8988T (cell line): ENCODE data around the gene ITPR1.

ENCODE experiments used
- DNase-seq: peaks from one replicate; pipeline ENCODE4 v3.0.0; 2011

The ITPR1 gene

DNA sequence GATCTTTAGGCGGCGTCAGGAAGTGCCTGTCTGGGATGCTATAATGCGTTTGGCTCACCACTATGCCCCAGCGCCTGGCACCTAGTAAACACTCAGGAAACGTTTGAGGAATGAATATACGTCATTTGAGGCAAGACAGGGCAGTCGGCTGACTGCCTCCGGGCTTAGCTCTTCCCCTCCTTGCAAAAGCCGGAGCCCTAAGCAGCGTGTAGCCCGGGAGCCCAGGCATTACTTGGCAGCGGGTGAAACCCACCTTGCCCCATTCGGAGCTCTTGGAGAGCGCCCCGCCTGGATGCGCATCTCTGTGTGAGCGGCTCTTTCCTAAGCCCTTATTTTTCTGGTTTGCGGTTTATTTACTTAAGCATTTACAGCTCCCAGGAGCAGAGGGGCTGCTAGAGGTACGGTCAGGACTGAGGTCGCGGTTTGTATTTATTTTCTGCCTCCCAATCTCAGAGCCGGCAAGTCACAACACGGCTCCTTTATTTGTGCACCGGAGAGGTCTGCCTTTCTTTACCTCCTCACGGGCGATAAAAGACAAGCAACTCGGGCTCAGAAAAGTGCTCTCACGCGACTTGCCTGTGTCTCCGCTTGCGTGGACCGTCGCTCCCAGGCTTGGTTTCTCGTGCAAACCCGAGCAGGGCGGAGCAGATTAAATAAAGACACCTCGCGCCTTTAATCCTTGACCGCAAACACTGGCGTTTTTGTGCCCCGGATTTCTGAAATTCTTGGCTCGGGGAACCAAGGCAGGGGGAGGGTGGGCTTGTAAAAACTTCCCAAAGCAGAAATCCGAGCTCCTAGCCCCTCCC lies 737 bp upstream of the ITPR1 start:
- DNase-seq, result no peak

- no peak for DNase-seq
Measured at GRCh38 chr3:4493941-4494894, 1.1 kb downstream of the ITPR1 start.

GRCh38 chr3:4494895-4495264 lies 1.7 kb downstream of the ITPR1 start:
- DNase-seq, result no peak

GRCh38 chr3:4495294-4496086 lies 2.3 kb downstream of the ITPR1 start:
- no peak for DNase-seq

- DNase-seq, result no peak
Measured at GRCh38 chr3:4496087-4496452, 2.9 kb downstream of the ITPR1 start.

- no peak for DNase-seq
Measured at GRCh38 chr3:4497005-4497692, 4.0 kb downstream of the ITPR1 start.

- DNase-seq, result no peak
Measured at GRCh38 chr3:4497843-4498324, 4.7 kb downstream of the ITPR1 start.

- no peak for DNase-seq
Measured at GRCh38 chr3:4498446-4498845, 5.3 kb downstream of the ITPR1 start.

DNA sequence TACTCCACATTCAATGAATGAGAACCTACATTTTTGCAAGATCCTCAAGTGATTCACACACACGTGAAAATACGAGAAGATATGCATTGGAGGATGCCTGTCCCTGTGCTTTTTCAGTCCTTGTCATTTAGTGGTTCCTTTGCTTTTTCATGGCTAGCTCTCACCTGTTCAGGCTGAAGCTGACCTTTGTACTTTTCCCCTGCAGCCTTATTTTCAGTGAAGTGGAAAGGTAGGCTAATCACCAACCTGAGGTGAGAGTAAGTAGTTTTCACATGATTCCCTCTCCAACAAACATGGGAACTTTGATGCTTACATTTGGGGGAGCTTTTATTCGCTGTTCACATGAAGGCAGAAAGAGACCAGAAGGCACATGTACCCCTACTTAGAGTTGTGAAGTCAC lies 8.3 kb downstream of the ITPR1 start:
- no peak for DNase-seq

DNA sequence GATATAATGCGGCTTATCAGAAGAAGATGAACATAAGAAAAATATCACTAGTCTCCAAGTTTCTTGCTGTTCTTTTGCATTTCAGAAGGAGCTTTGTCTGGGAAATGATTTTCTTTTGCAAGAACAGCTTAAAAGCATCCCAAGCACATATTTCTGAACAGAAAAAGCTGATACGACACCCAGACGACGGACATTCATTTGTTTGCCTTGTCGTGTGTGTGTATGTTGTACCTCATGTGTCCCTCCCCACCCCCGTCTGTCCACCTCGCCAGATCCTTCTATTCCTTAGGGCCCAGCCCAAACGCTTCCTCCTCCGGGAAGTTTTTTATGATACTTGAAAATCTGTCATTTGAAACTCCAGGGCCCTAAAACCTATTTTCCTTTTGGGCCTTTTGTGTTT lies 8.8 kb downstream of the ITPR1 start:
- no peak for DNase-seq

DNA sequence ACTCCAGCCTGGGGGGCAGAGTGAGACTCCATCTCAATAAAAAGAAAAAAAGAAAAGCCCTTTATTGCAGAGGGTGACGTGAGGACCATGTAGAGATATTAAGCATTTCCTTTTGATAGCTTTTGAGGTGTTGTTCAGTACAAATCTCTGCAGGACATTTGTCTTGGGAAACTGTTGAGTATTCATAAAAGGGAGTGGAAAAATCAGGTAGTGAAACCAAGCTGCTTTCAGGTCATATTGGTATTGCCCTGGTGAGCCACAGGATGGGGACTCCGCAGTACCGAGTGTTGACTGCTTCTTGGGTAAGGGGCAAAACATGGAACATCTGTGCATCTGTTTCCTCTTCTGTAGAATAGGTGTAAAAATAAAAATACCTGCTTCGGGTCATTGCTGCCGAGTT lies 9.9 kb downstream of the ITPR1 start:
- no peak for DNase-seq

- DNase-seq, result no peak
Measured at GRCh38 chr3:4504340-4505261, 11.5 kb downstream of the ITPR1 start.

DNA sequence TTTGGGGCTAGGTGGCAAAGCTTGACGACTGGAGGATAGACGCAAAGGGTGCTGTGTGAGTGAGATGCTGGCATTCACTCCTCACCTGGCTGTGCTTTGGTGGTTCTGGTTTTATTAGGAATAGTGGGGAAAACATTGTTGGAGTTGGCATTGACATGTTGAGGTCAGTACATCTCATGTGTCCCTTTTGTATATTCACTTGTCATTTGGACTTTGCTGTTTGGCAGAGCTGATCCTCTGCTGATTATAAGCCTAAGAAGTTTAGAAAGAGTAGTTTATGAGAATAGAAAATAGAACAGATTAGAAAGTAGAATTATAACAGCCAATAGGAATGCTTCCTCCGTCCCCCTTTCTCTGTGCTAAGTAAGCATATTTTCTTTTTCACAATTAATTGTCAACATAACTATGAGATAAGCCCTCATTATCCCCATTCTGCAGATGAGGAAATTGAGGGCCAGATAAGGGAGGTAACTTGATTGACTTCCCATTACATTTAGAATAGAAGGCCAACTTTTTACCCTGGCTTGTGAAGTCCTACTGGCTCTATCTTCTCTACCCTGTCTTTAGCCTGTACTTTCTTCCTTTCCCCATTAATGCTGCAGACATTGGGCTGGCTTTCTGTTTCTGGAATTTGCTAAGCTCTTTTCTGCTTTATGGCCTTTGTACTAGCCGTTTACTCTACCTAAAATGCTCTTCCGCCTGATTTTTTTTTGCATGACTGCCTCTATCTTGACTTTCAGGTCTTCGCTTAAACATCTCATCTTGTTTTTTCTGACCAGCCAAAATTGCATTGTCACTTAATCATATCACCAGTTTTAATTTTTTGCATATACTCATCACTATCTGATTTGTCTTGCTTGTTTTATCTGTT lies 12.8 kb downstream of the ITPR1 start:
- DNase-seq, result no peak

- no peak for DNase-seq
Measured at GRCh38 chr3:4506559-4507023, 13.4 kb downstream of the ITPR1 start.

DNA sequence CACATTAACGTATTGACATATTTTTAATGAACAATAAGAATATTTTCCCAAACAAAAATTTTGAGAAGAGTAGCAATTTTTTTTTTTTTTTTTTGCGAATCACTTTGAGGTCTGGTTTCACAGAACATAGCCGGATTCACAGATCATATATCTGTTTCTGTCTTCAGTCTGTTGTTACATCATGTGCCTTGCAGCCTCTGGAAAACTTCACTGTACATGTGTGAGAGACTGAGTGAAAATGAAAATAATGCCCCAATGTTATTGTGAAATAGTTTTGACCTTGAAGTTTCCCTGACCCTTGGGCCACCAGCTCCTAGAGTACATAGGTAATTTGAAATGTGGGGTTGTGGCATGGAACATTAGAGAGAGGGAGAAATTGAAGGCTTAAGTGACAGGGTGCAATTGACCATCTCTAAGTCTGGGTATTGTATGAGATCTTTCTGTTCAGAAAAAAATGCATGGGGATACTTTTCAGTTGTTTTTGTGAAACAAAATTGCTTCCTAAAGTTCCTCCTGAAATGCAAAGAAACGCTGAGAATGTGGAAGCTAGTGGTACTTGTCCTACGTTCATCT lies 14.0 kb downstream of the ITPR1 start:
- DNase-seq, result no peak

DNA sequence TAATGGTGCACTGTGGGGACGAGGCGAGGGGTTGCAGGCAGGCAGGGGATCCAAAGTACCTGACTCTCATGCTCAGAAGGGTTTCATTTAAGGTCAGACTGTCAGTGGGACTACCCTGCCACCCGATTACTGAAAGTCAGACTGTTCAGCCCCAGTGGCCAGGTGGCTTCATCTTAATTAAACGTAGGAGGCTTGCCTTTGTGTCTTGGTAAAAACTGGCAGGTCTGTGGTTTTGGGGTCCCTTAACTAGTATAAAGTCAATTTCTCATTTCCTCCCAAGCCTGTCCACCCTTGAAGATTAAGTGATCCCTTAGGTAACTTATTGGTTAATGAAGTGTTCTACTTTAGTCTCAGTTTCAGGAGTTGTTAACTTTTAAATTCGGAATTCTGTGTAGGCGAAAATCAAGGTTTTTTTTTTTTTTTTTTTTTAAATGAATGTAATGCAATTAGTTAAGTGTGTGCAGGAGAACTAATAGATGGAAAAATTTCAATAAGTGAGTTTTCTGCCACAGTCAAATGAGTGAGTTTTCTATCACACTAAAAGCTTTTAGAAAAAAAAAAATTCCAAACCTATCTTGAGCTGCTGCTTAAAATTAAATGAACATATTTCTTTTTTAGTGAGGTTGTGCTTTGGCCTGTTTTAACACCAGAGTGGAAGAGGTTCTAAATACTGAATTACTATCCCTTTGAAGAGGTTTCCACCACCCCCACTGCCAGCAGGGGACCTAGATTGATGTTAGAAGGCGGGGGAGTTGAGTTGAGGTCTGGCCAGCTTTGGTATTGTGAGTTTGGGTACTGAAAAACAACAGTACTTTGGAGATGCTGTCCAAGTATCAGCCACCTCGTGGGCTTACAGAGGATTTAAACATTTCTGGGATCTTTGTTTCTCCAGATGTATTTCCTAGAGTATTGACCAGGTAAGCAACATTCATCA lies 15.2 kb downstream of the ITPR1 start:
- DNase-seq, result no peak

DNA sequence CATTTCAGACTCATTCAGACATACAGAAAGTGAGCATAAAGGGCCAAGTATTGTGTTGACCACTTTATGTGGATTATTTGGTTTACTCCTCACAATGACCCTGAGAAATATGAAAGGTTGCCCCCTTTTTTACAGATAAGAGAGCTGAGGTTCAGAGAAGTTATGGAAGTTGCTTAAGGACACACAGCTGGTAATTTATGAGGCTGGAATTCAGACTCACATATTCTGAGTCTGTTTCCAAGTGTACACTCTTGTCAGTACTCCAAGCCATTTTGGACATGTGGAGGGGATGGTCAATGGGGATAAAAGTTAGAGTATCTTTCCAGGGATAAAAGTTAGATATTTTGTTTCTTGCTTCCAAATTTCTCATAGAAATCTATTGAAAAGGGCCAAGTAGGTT lies 15.9 kb downstream of the ITPR1 start:
- DNase-seq, result no peak

DNA sequence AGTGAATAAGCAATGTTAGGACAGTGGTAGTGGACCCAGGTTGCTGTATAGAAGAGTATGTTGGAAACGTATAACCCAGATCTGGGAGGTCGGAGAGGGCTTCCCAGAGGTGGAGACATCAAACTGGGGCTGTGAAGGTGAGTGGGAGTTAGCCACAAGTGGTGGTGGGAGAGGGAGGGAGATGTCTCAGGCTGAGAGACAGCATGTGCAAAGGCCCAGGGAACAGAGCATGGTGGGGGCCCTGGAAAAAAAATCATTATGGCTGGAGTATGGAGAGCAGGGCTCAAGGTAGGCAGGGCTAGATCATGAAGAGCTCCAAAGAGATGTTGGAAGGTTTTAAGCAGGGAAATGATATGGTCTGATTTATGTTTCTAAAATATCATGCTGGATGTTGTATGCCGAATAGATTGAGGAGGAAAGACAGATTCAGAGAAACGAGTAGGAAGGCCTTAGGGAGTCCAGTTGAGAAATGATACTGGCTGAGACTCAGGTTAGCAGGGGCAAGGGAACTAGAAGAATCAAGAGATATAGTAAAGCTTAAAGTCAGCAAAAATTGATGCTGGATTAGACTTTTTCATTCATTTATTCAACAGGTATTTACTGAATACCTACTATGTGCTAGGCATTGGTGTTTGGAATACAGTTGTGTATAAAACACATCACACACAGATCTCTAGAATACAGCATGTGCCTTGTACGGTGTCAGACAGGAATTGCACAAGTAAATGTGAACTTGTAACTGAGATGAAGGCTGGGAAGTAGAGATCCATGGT lies 17.0 kb downstream of the ITPR1 start:
- DNase-seq, result no peak
